GM23338 (cell line): Measurements from ENCODE around the gene SPRED2. TPM values are rescaled to one million over a fixed set of nuclear protein-coding genes. Genes with fewer than 3 reads are reported as not detected.

Experiments used
- ATAC-seq: fragments of 200-7000 bp; cut with Tn5 transposase; 3 replicates; pipeline ENCODE4 v1.9.1; 2020
- DNase-seq: peaks from one replicate; pipeline ENCODE4 v3.0.0-alpha.2; 2015; ENCODE audit warnings: low spot score
- H2AFZ ChIP-seq: fragments of 200-600 bp; sonication (generic); 2 replicates; pipeline ENCODE4 v1.8.0; 2016; ENCODE audit warnings: antibody characterized with exemption, mild to moderate bottlenecking, moderate library complexity
- H3F3A ChIP-seq: fragments of 200-600 bp; sonication (generic); replicated peaks from 2 replicates; pipeline ENCODE4 v1.8.0; 2017; ENCODE audit warnings: antibody characterized with exemption, mixed run types, low read depth
- H3K27ac ChIP-seq: fragments of 200-600 bp; sonication (generic); 2 replicates; pipeline ENCODE4 v1.6.1; 2016; ENCODE audit warnings: low read depth
- H3K27me3 ChIP-seq: fragments of 200-600 bp; sonication (generic); 2 replicates; pipeline ENCODE4 v1.8.0; 2016; ENCODE audit warnings: mild to moderate bottlenecking, mixed run types, moderate library complexity; ENCODE audit not compliant: insufficient read depth
- H3K36me3 ChIP-seq: fragments of 200-600 bp; sonication (generic); 2 replicates; pipeline ENCODE4 v1.8.0; 2016; ENCODE audit warnings: mild to moderate bottlenecking; ENCODE audit not compliant: insufficient read depth
- H3K4me1 ChIP-seq: fragments of 200-600 bp; sonication (generic); 2 replicates; pipeline ENCODE4 v1.8.0; 2016; ENCODE audit warnings: mild to moderate bottlenecking, moderate library complexity; ENCODE audit not compliant: insufficient read depth
- H3K4me2 ChIP-seq: fragments of 200-600 bp; sonication (generic); 2 replicates; pipeline ENCODE4 v1.7.1; 2017; ENCODE audit warnings: mixed run types
- H3K4me3 ChIP-seq: fragments of 200-600 bp; sonication (generic); 2 replicates; pipeline ENCODE4 v1.6.1; 2016; ENCODE audit warnings: mixed run types
- H3K79me2 ChIP-seq: fragments of 200-600 bp; sonication (generic); replicated peaks from 2 replicates; pipeline ENCODE4 v1.8.0; 2017; ENCODE audit warnings: mild to moderate bottlenecking; ENCODE audit not compliant: insufficient read depth
- H3K9me2 ChIP-seq: fragments of 200-600 bp; sonication (generic); 2 replicates; pipeline ENCODE4 v1.8.0; 2017; ENCODE audit not compliant: insufficient read depth
- H4K20me1 ChIP-seq: fragments of 200-600 bp; sonication (generic); replicated peaks from 2 replicates; pipeline ENCODE4 v1.8.0; 2017; ENCODE audit warnings: mild to moderate bottlenecking; ENCODE audit not compliant: insufficient read depth
- H3K27ac Mint-ChIP-seq: 2 replicates; pipeline ENCODE4 v1.8.0; 2020; ENCODE audit warnings: inconsistent platforms, mild to moderate bottlenecking, moderate library complexity, mixed read lengths
- H3K27me3 Mint-ChIP-seq: 3 replicates; pipeline ENCODE4 v1.8.0; 2022; ENCODE audit warnings: low read depth, mild to moderate bottlenecking, moderate library complexity, mixed read lengths, inconsistent platforms; ENCODE audit not compliant: insufficient read depth, poor library complexity
- H3K36me3 Mint-ChIP-seq: 3 replicates; pipeline ENCODE4 v1.8.0; 2021; ENCODE audit warnings: low read depth, mild to moderate bottlenecking, inconsistent platforms, moderate library complexity, mixed read lengths
- H3K4me1 Mint-ChIP-seq: 3 replicates; pipeline ENCODE4 v1.8.0; 2020; ENCODE audit warnings: mild to moderate bottlenecking, inconsistent platforms, mixed read lengths
- H3K4me3 Mint-ChIP-seq: 3 replicates; pipeline ENCODE4 v1.8.0; 2021; ENCODE audit warnings: moderate library complexity, mild to moderate bottlenecking, inconsistent platforms, mixed read lengths
- H3K9me3 Mint-ChIP-seq: 3 replicates; pipeline ENCODE4 v1.8.0; 2020; ENCODE audit warnings: moderate library complexity, mild to moderate bottlenecking, inconsistent platforms, mixed read lengths
- CREB1 ChIP-seq: fragments of 250-450 bp; sonication (Bioruptor Pico); IDR thresholded peaks from 2 replicates; pipeline ENCODE4 v1.5.0; 2020; ENCODE audit warnings: low read depth, mild to moderate bottlenecking, moderate library complexity
- CTCF ChIP-seq, 2 experiments: fragments of 200-600 bp in 1 of 2; sonication (generic) in 1 of 2; conservative IDR thresholded peaks; 2 replicates each; pipeline versions ENCODE4 v1.5.1 to v1.6.1; 2016 to 2017; ENCODE audit warnings: antibody characterized with exemption in 2 of 2, low read depth in 2 of 2, mild to moderate bottlenecking in 2 of 2, moderate library complexity in 1 of 2
- ETS1 ChIP-seq: IDR thresholded peaks from 2 replicates; pipeline ENCODE4 v1.6.1; 2016; ENCODE audit warnings: antibody characterized with exemption
- EZH2 ChIP-seq: fragments of 200-600 bp; sonication (generic); IDR thresholded peaks from one replicate; pipeline ENCODE4 v1.8.0; 2017; ENCODE audit warnings: antibody characterized with exemption, mild to moderate bottlenecking, low read depth; ENCODE audit not compliant: unreplicated experiment
- EZH2phosphoT487 ChIP-seq: fragments of 200-600 bp; sonication (generic); IDR thresholded peaks from one replicate; pipeline ENCODE4 v1.8.1; 2018; ENCODE audit warnings: antibody characterized with exemption; ENCODE audit not compliant: unreplicated experiment
- JUNB ChIP-seq: IDR thresholded peaks from one replicate; pipeline ENCODE4 v1.6.1; 2016; ENCODE audit warnings: antibody characterized with exemption; ENCODE audit not compliant: unreplicated experiment
- NANOG ChIP-seq: IDR thresholded peaks from 2 replicates; pipeline ENCODE4 v1.6.1; 2016; ENCODE audit warnings: antibody characterized with exemption, borderline replicate concordance
- POLR2AphosphoS5 ChIP-seq: IDR thresholded peaks from 2 replicates; pipeline ENCODE4 v1.6.1; 2016; ENCODE audit warnings: antibody characterized with exemption, low read depth
- REST ChIP-seq: IDR thresholded peaks from one replicate; pipeline ENCODE4 v1.6.1; 2018; ENCODE audit warnings: antibody characterized with exemption; ENCODE audit not compliant: unreplicated experiment
- STAT1 ChIP-seq: IDR thresholded peaks from one replicate; pipeline ENCODE4 v1.6.1; 2016; ENCODE audit warnings: antibody characterized with exemption; ENCODE audit not compliant: unreplicated experiment
- ZNF114 ChIP-seq: fragments of 250-450 bp; sonication (Bioruptor Pico); IDR thresholded peaks from 2 replicates; pipeline ENCODE4 v1.5.0; 2020; ENCODE audit warnings: mild to moderate bottlenecking, moderate library complexity
- ZNF331 ChIP-seq: fragments of 250-450 bp; sonication (Bioruptor Pico); IDR thresholded peaks from 2 replicates; pipeline ENCODE4 v1.5.0; 2020; ENCODE audit warnings: low read depth, mild to moderate bottlenecking, moderate library complexity
- ZNF462 ChIP-seq: fragments of 250-450 bp; sonication (Bioruptor Pico); IDR thresholded peaks from 2 replicates; pipeline ENCODE4 v1.5.0; 2020; ENCODE audit warnings: mild to moderate bottlenecking, moderate library complexity
- polyA plus RNA-seq: library from polyadenylated mRNA; unstranded; fragments of >200 nt; fragmentation: Nextera tagmentation; extraction: Ambion mirVana; gene quantifications from 2 replicates; pipeline ENCODE4 v1.2.1, GENCODE V29; 2016
- total RNA-seq: library from RNA; depleted of rRNA; stranded (reverse); fragments of >200 nt; shearing (Covaris generic); gene quantifications from 2 replicates; pipeline ENCODE4 v1.2.3, GENCODE V29; 2014

Gene SPRED2
- total and polyA plus RNA-seq, 2 experiments from 2014 or later = 8.7 to 13.0 TPM

DNA sequence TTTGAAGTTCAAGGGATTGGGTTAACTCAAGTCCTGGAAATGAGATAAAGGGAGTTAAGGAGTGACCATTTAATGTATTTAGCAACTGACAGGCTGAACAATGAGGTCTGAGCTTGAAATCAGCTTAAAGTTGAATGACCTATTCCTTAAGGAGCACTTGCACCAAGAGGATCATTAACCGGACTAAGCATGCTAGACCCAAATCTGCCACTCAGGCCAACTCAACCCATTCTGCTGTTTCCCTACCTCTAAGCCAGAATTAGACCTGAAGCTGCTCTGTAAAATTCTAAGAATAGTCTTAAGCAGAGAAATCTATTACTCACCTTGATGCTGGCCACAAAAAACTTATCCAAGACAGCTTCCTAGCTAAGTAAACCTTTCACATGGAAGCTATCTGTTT is 59.8 kb downstream of the SPRED2 start:
- Histone ChIP-seq H3K27ac (no peak overlapping the region), H3K4me2 (no peak overlapping the region), H2AFZ (no peak overlapping the region), H3K4me1 (peaks cover 11% of the 10 kb centered on the region), H3K9me2 (no peaks in the 10 kb centered on the region), H4K20me1 (peaks cover 10% of the 10 kb centered on the region; the same call in 1 of the 2 replicates), H3K36me3 (no peaks in the 10 kb centered on the region), H3K4me3 (no peak overlapping the region), H3K79me2 (peaks cover 16% of the 10 kb centered on the region), H3K27me3 (no peaks in the 10 kb centered on the region), H3F3A (no peaks in the 10 kb centered on the region)
- Mint-ChIP-seq H3K27me3 (peaks cover 6% of the 10 kb centered on the region), H3K4me3 (no peak overlapping the region), H3K9me3 (no peaks in the 10 kb centered on the region), H3K4me1 (peaks cover 29% of the 10 kb centered on the region), H3K27ac (no peak overlapping the region), H3K36me3 (no peaks in the 10 kb centered on the region)
- DNase-seq = no peak
- no peak for TF ChIP-seq CTCF (conservative IDR thresholded peaks at IDR 0.05; ENCODE audit: low read depth in 2 of 2)
- TF ChIP-seq CREB1 (CRISPR knock-in tag) = no peak
- no peak for TF ChIP-seq ETS1
- TF ChIP-seq EZH2phosphoT487 = no peak
- no peak for TF ChIP-seq EZH2
- no peak for TF ChIP-seq REST
- TF ChIP-seq STAT1 = no peak
- TF ChIP-seq ZNF114 (CRISPR knock-in tag) = no peak
- no peak for TF ChIP-seq POLR2AphosphoS5
- no peak for TF ChIP-seq ZNF331
- TF ChIP-seq NANOG = no peak
- no peak for TF ChIP-seq JUNB
- no peak for TF ChIP-seq ZNF462 (CRISPR knock-in tag)
- ATAC-seq = no peak
